ENCODE data around the gene CSRP1. TPM values are rescaled to one million over a fixed set of nuclear protein-coding genes. Genes with fewer than 3 reads are reported as not detected.

CSRP1 gene
- total and polyA plus RNA-seq, 2 of the 13 experiments (the other 11 are each of a cell fraction or from before 2014, with no cell fraction given), result 17.7 to 68.9 TPM

DNA sequence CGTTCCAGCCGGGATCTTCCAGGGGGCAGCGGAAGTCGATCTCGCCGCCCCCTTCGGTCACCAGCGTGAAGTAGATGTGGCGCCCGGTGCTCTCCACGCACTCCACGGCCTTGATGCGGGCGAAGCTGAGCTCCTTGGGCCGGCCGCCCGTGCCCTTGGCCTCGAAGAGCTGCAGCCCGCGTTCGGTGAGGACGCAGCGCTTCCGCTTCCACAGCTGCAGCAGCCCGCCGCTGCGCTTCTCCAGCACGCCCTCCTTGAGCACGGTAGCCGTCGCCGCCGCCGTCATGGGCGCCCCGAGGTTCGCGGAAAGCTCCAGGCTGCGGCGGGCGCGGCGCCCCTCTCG is 38.5 kb downstream of the CSRP1 start (continued):
- TF ChIP-seq, protein P1, sequence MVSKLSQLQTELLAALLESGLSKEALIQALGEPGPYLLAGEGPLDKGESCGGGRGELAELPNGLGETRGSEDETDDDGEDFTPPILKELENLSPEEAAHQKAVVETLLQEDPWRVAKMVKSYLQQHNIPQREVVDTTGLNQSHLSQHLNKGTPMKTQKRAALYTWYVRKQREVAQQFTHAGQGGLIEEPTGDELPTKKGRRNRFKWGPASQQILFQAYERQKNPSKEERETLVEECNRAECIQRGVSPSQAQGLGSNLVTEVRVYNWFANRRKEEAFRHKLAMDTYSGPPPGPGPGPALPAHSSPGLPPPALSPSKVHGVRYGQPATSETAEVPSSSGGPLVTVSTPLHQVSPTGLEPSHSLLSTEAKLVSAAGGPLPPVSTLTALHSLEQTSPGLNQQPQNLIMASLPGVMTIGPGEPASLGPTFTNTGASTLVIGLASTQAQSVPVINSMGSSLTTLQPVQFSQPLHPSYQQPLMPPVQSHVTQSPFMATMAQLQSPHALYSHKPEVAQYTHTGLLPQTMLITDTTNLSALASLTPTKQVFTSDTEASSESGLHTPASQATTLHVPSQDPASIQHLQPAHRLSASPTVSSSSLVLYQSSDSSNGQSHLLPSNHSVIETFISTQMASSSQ (IDR thresholded peaks at IDR 0.05; ENCODE audit: low read depth), result no peak
- TF ChIP-seq, protein P1 (CRISPR knock-in tag; IDR thresholded peaks at IDR 0.05; ENCODE audit: borderline replicate concordance), result no peak
- TF ChIP-seq ZBTB8A (CRISPR knock-in tag; IDR thresholded peaks at IDR 0.05; ENCODE audit: borderline replicate concordance, low read depth) (no peak), BRD4 (CRISPR knock-in tag; IDR thresholded peaks at IDR 0.05) (no peak), ZNF441 (CRISPR knock-in tag; IDR thresholded peaks at IDR 0.05; ENCODE audit: borderline replicate concordance) (no peak), NBN (conservative IDR thresholded peaks at IDR 0.05) (no peak), ZNF563 (CRISPR knock-in tag; IDR thresholded peaks at IDR 0.05) (no peak), ZZZ3 (CRISPR knock-in tag; IDR thresholded peaks at IDR 0.05; ENCODE audit: borderline replicate concordance) (no peak), ZNF251 (CRISPR knock-in tag; IDR thresholded peaks at IDR 0.05) (no peak), MIER2 (CRISPR knock-in tag; IDR thresholded peaks at IDR 0.05) (no peak), ZNF747 (CRISPR knock-in tag; IDR thresholded peaks at IDR 0.05; ENCODE audit: borderline replicate concordance) (no peak), JUNB (CRISPR knock-in tag; IDR thresholded peaks at IDR 0.05; ENCODE audit: borderline replicate concordance) (peak; percentile 30; the same call in 1 of the 2 replicates), JUND (CRISPR knock-in tag; IDR thresholded peaks at IDR 0.05) (no peak), ZNF431 (CRISPR knock-in tag; IDR thresholded peaks at IDR 0.05; ENCODE audit: borderline replicate concordance, low read depth) (no peak), ZNF557 (CRISPR knock-in tag; IDR thresholded peaks at IDR 0.05) (no peak), ZNF660 (CRISPR knock-in tag; IDR thresholded peaks at IDR 0.05; ENCODE audit: borderline replicate concordance, low read depth) (no peak), KAT2B (IDR thresholded peaks at IDR 0.05; ENCODE audit: borderline replicate concordance, low read depth, low read length) (no peak), REL (CRISPR knock-in tag; conservative IDR thresholded peaks at IDR 0.05) (no peak), FLYWCH1 (CRISPR knock-in tag; IDR thresholded peaks at IDR 0.05) (no peak), YEATS4 (CRISPR knock-in tag; IDR thresholded peaks at IDR 0.05; ENCODE audit: borderline replicate concordance) (no peak), ZNF773 (CRISPR knock-in tag; IDR thresholded peaks at IDR 0.05; ENCODE audit: borderline replicate concordance) (no peak), MXD4 (CRISPR knock-in tag; IDR thresholded peaks at IDR 0.05) (no peak), GTF2F1 (IDR thresholded peaks at IDR 0.05; ENCODE audit: low read length) (no peak), ZNF761 (CRISPR knock-in tag; conservative IDR thresholded peaks at IDR 0.05) (0 out of 2 replicates have a peak, but pooled peaks have one; percentile 15), ZNF629 (CRISPR knock-in tag; conservative IDR thresholded peaks at IDR 0.05) (no peak), WIZ (CRISPR knock-in tag; IDR thresholded peaks at IDR 0.05) (no peak)
- TF ChIP-seq, protein P2, sequence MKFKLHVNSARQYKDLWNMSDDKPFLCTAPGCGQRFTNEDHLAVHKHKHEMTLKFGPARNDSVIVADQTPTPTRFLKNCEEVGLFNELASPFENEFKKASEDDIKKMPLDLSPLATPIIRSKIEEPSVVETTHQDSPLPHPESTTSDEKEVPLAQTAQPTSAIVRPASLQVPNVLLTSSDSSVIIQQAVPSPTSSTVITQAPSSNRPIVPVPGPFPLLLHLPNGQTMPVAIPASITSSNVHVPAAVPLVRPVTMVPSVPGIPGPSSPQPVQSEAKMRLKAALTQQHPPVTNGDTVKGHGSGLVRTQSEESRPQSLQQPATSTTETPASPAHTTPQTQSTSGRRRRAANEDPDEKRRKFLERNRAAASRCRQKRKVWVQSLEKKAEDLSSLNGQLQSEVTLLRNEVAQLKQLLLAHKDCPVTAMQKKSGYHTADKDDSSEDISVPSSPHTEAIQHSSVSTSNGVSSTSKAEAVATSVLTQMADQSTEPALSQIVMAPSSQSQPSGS (CRISPR knock-in tag; IDR thresholded peaks at IDR 0.05), result no peak
- TF ChIP-seq, protein P3, sequence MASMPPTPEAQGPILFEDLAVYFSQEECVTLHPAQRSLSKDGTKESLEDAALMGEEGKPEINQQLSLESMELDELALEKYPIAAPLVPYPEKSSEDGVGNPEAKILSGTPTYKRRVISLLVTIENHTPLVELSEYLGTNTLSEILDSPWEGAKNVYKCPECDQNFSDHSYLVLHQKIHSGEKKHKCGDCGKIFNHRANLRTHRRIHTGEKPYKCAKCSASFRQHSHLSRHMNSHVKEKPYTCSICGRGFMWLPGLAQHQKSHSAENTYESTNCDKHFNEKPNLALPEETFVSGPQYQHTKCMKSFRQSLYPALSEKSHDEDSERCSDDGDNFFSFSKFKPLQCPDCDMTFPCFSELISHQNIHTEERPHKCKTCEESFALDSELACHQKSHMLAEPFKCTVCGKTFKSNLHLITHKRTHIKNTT (CRISPR knock-in tag; IDR thresholded peaks at IDR 0.05), result no peak
